HG03066 (cell line): ENCODE results near the gene AOC1.
"Not testable (repeated sequence)": the region's sequence is repeated elsewhere in the genome, so short reads cannot be mapped to it uniquely, and the experiment has no call there.

ENCODE experiments used
- ATAC-seq: cut with Tn5 transposase; IDR thresholded peaks from one replicate; pipeline ENCODE4 v1.9.1; 2021; ENCODE audit warnings: low read depth; ENCODE audit not compliant: unreplicated experiment

Gene AOC1

GRCh38 chr7:150852371-150852905, at the start of gene AOC1:
TSS of gene AOC1 (plus strand) at chr7:150852517. CDS start at chr7:150856471, 3,954 bp downstream.
- ATAC-seq = no peak

- ATAC-seq = no peak
Observed at GRCh38 chr7:150803161-150803860, 49.0 kb upstream of the AOC1 start.

DNA sequence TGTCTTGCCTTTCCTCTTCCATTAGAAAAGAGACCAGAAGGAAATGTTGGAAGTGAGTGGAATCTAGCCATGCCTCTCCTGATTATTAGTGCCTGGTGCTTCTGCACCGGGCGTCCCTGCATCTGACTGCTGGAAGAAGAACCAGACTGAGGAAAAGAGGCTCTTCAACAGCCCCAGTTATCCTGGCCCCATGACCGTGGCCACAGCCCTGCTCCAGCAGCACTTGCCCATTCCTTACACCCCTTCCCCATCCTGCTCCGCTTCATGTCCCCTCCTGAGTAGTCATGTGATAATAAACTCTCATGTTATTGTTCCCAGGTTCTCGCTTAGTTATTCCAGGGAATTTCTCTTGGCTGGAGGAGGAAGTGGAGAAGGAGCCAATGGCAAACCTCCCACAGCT, 47.5 kb upstream of the AOC1 start:
- ATAC-seq = no peak

GRCh38 chr7:150805864-150806263, 46.5 kb upstream of the AOC1 start:
- ATAC-seq = no peak

GRCh38 chr7:150806454-150806853, 45.9 kb upstream of the AOC1 start:
- ATAC-seq = no peak

- ATAC-seq = no peak
Observed at GRCh38 chr7:150806863-150807262, 45.5 kb upstream of the AOC1 start.

DNA sequence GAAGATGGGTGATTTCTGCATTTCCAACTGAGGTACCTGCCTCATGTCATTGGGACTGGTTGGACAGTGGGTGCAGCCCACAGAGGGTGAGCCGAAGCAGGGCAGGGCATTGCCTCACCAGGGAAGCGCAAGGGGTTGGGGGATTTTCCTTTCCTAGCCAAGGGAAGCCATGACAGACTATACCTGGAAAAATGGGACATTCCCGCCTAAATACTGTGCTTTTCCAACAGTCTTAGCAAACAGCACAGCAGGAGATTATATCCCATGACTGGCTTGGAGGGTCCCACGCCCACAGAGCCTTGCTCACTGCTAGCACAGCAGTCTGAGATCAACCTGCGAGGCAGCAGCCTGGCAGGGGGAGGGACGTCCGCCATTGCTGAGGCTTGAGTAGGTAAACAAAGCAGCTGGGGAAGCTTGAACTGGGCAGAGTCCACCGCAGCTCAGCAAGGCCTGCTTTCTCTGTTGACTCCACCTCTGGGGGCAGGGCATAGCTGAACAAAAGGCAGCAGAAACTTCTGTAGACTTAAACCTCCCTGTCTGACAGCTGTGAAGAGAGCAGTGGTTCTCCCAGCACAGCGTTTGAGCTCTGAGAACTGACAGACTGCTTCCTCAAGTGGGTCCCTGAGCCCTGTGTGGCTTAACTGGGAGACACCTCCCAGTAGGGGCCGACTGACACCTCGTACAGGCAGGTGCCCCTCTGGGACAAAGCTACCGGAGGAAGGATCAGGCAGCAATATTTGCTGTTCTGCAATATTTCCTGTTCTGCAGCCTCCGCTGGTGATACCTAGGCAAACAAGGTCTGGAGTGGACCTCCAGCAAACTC, 44.5 kb upstream of the AOC1 start:
- not testable (repeated sequence) for ATAC-seq

- no peak for ATAC-seq
Observed at GRCh38 chr7:150814328-150815001, 37.9 kb upstream of the AOC1 start.

GRCh38 chr7:150818971-150819370, 33.3 kb upstream of the AOC1 start:
- no peak for ATAC-seq

DNA sequence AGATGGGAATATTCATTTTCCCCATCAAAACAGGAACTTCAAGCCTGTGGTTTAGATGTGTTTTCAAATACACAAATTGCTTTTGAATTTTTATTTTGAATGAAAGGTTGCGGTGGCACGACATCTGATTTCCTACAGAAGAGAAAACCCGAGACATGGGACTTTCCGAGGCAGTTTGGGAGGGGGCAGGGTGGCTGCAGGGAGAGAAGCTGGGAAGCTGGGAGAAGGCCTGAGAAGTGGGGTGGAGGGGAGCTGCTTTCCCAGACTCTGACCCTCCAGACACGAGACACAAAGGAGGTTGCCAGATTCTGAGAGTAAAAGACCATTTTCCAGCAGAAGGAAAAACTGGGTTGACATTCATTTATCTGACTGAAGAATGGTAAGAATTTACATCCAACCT, 32.2 kb upstream of the AOC1 start:
- ATAC-seq = no peak

GRCh38 chr7:150820578-150821198, 31.6 kb upstream of the AOC1 start:
- ATAC-seq = no peak

DNA sequence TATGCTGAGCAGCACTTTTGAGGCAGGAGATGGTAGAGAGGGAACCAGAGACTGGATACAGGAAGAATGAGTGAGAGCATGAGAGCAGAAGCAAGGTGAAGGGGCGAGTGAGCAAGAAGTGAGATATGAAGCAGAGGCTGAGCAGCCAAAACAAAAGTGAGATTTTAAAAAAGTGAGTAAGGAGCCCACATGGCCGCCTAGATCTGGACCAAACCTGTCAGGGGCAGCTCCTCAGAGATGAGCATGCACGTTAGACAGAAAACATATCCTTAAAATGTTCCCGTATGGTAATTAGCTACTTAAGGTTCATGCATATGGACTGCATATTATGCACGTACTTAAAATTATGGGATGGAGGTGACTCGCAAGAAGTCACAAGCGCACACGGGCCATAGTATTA, 29.3 kb upstream of the AOC1 start:
- ATAC-seq = no peak

DNA sequence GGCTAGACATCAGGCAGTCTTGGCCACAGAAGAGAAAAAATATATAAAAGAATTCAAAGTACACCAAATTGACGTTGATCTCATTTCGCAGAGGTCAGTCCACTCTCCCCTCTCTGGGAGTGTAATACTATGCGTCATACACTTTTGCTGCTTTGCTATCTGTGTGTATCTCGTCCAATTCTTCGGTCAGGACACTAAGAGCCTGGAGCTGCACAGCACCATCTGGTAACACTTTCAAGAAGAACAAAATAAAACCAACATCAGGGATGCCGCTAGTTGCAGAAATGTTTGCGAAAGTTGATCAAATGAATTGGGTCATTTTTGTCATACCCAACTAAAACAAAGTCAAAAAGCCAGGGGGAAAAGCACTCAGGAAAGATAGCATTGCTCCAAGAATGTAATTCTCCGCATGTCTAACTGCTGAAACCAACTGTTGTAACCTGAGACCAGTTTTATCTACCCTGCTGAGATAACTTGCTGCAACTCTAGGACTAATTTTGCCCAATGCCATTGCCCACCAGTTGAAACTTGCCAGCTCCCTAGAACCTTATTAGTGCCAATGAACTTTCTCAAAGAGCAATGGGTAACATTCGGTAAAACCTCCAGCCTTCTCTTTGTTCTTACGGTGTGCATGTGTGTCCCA, 28.7 kb upstream of the AOC1 start:
- no peak for ATAC-seq

- ATAC-seq = no peak
Observed at GRCh38 chr7:150824379-150825177, 27.7 kb upstream of the AOC1 start.

DNA sequence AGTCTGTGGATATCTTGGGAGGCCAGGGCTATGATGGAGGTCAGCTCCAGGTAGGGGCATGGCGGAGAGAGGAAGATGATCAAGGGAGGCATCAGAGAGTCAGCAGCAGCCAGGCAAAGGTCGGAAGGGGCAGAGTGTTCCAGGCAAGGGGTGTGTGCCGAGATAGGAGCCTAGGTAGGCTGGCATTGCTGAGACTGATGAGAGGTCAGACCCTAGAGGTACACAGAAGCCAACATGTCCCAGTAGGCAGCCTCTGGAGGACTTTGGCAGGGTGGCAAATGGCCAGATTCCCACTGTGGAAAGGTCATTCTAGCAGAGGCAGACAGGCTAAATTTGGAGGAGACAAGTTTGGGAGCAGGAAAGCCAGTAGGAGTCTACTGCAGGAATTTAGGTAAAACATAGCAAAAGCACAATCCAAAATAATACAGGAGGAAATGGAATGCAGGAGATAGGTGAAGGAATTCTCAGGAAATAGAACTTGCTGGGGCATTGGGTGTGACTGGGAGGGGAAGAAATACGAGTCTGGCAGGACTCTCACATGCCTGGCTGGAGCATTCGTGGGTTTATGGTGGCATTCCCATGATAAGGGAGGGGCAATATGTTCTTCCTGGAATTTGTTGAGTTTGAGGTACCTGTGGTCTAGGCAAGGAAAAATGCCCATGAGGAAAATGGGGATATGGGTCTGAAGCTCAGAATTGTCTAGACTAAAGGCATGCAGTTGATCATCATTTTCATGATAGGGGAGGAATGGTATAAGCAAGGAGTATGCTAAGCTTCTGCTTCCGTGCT, 26.1 kb upstream of the AOC1 start:
- no peak for ATAC-seq

DNA sequence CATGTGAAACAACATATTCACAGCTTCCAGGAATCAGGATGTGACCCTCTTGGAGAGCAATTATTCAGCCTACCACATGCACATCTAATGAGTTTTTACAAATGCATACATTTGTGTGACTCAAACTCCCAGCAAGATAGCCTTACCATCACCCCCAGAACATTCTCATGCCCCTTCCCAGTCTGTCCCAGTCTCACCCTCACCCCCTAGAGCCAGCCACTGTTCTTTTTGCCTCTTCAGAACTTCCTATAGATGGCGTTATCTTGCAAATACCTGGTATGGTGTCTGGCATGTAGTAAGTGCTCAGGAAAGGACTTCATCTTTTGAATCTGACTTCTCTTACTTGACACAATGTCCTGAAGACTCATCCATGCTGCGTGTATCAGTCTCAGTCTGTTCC, 23.9 kb upstream of the AOC1 start:
- no peak for ATAC-seq

DNA sequence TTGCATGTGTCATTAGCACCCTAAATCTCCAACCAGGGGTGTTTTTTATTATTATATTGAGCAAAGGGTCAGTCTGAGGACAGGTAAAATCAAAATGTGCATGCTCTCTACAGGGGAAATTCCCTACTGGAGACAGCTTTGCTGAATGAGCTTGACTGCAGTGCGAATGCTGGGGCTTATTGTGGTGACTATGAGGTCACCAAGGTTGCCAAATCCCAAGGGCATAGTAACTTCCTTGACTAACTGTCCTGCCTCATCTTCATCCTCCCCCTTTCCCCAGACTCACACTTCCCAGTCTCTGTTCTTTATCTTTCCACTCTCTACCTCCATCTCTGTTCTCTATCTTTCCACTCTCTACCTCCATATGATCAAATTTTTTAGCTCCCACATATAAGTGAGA, 22.9 kb upstream of the AOC1 start:
- no peak for ATAC-seq

DNA sequence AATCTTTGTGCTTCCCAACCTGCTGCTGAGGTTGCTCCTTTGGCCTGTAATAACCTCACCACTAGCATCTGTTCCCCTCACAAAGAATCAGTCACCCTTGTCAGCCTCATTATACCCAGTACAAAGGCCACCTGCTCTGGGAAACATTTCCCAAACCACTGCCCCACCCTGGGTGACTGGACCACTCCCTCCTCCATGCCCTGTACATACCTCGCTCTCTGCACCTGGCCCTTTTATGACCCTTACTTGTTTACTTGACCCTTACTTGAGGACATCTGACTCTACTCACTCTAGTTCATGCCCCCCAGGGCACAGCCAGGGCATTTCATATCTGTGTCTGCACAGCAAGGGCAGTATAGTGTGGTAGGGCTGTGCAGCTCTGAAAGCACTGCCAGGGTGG, 21.4 kb upstream of the AOC1 start:
- no peak for ATAC-seq

DNA sequence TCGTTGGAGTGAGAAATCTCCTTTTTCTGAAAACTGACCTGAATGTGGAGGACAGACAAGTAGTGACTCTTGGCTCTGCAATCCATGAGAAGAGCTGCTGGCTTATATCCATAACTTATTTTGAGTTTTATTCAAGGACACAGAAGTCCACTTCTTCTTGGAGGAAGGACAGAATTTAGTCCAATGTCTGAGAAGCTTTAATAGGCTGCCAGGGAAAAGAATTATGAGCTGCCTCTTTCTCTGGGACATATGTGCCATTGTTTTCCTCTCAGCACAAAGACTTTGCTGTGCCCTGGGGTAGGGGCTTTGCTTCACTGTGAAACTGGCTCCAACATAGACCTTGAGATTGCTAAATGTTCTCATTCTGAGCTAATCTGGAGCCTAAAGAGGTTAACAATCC, 20.5 kb upstream of the AOC1 start:
- ATAC-seq = no peak
